IPS-11a (cell line): ENCODE measurements around the gene LRPAP1.

Source experiments
- H3K4me3 ChIP-seq: one replicate; pipeline ENCODE4 v1.5.1; 2013; ENCODE audit warnings: low read depth, low read length, control low read depth

The LRPAP1 gene

GRCh38 chr4:3486541-3487540, 45.4 kb downstream of the LRPAP1 start:
- H3K4me3 ChIP-seq = no peak overlapping the region

GRCh38 chr4:3485886-3486540, 46.2 kb downstream of the LRPAP1 start:
- H3K4me3 ChIP-seq = no peak overlapping the region

GRCh38 chr4:3485011-3485791, 47.0 kb downstream of the LRPAP1 start:
- H3K4me3 ChIP-seq = no peak overlapping the region

GRCh38 chr4:3484057-3484973, 47.9 kb downstream of the LRPAP1 start:
- H3K4me3 ChIP-seq = no peak overlapping the region

GRCh38 chr4:3483471-3483921, 48.7 kb downstream of the LRPAP1 start:
- no peak overlapping the region for H3K4me3 ChIP-seq

GRCh38 chr4:3482707-3483106, 49.5 kb downstream of the LRPAP1 start:
- no peak overlapping the region for H3K4me3 ChIP-seq

- H3K4me3 ChIP-seq = no peak overlapping the region
Measured at GRCh38 chr4:3481783-3482393, 50.3 kb downstream of the LRPAP1 start.

GRCh38 chr4:3481113-3481531, 51.1 kb downstream of the LRPAP1 start:
- H3K4me3 ChIP-seq = no peak overlapping the region

- no peak overlapping the region for H3K4me3 ChIP-seq
Measured at GRCh38 chr4:3480528-3481112, 51.6 kb downstream of the LRPAP1 start.

GRCh38 chr4:3479358-3480101, 52.7 kb downstream of the LRPAP1 start:
- H3K4me3 ChIP-seq = no peak overlapping the region

GRCh38 chr4:3478446-3479357, 53.5 kb downstream of the LRPAP1 start:
- H3K4me3 ChIP-seq = no peak overlapping the region

- no peak overlapping the region for H3K4me3 ChIP-seq
Measured at GRCh38 chr4:3477750-3478430, 54.3 kb downstream of the LRPAP1 start.

- H3K4me3 ChIP-seq = no peak overlapping the region
Measured at GRCh38 chr4:3476936-3477749, 55.1 kb downstream of the LRPAP1 start.

GRCh38 chr4:3476341-3476747, 55.9 kb downstream of the LRPAP1 start:
- H3K4me3 ChIP-seq = no peak overlapping the region

- no peak overlapping the region for H3K4me3 ChIP-seq
Measured at GRCh38 chr4:3475713-3476260, 56.4 kb downstream of the LRPAP1 start.
